Prostate gland (tissue), 2 donors: ENCODE results near the gene AIPL1. TPM values are rescaled to one million over a fixed set of nuclear protein-coding genes. Genes with fewer than 3 reads are reported as not detected.

Source experiments
- DNase-seq: peaks from one replicate; pipeline ENCODE4 v3.0.0-alpha.2; 2019; ENCODE audit warnings: low spot score
- H3K27ac ChIP-seq, 2 donors: fragments of 200-600 bp; sonication (generic); 2 replicates each; pipeline ENCODE4 v1.5.1; 2017 to 2019
- H3K27me3 ChIP-seq: fragments of 200-600 bp; sonication (generic); replicated peaks from 2 replicates; pipeline ENCODE4 v1.5.1; 2019; ENCODE audit not compliant: insufficient read depth
- H3K36me3 ChIP-seq, 2 donors: fragments of 200-600 bp; sonication (generic); 1 replicate in 1 of 2; 2 replicates in 1 of 2; pipeline versions ENCODE4 v1.5.1 to v1.8.1; 2017 to 2019
- H3K4me1 ChIP-seq: fragments of 200-600 bp; sonication (generic); replicated peaks from 2 replicates; pipeline ENCODE4 v1.5.1; 2019
- H3K4me3 ChIP-seq, 2 donors: fragments of 200-600 bp; sonication (generic); 2 replicates each; pipeline ENCODE4 v1.5.1; 2017 to 2019
- H3K9me3 ChIP-seq: fragments of 200-600 bp; sonication (generic); 2 replicates; pipeline ENCODE4 v1.5.1; 2017
- CTCF ChIP-seq, 4 experiments: fragments of 200-600 bp in 2 of 4; fragments of 450-650 bp in 2 of 4; sonication (generic) in 2 of 4; IDR thresholded peaks; 1 replicate in 3 of 4; 2 replicates in 1 of 4; pipeline ENCODE4 v1.5.1; 2016 to 2019; ENCODE audit warnings: antibody characterized with exemption in 4 of 4, mild to moderate bottlenecking in 2 of 4, moderate library complexity in 2 of 4
- POLR2A ChIP-seq: fragments of 450-650 bp; IDR thresholded peaks from one replicate; pipeline ENCODE4 v1.6.1; 2016; ENCODE audit warnings: antibody characterized with exemption, mild to moderate bottlenecking
- POLR2AphosphoS5 ChIP-seq: sonication (generic); formaldehyde crosslinking; IDR thresholded peaks from one replicate; pipeline ENCODE4 v1.6.1; 2017; ENCODE audit warnings: antibody characterized with exemption
- WGBS: methylation state at CpG from one replicate; pipeline ENCODE4 v1.1.5; 2018; 5-methylcytosine and 5-hydroxymethylcytosine counted together
- intact Hi-C: fragments of 100-400 bp; cut with DNase I; formaldehyde crosslinking; loops from one replicate; pipeline ENCODE4 v1.14.2; 2022
- total RNA-seq, 2 donors: library from RNA; depleted of rRNA; stranded (reverse); fragments of >200 nt; gene quantifications; one replicate each; pipeline ENCODE4 v1.1.0, GENCODE V29; 2016

Gene AIPL1
- total RNA-seq, 2 donors from 2014 or later: not detected

GRCh38 chr17:6393351-6393952 lies 41.5 kb downstream of the AIPL1 start:
- Histone ChIP-seq H3K27ac (no peak overlapping the region), H3K4me3 (no peak overlapping the region), H3K4me1 (peaks cover 7% of the 10 kb centered on the region), H3K27me3 (no peaks in the 10 kb centered on the region), H3K9me3 (no peaks in the 10 kb centered on the region), H3K36me3 (no peaks in the 10 kb centered on the region)
- intact Hi-C loops: no loop called here
- no peak for DNase-seq
- TF ChIP-seq POLR2A (no peak), POLR2AphosphoS5 (no peak), CTCF (IDR thresholded peaks at IDR 0.05) (no peak)
- 39% methylated on average over 15 of the region's 15 CpGs for WGBS

DNA sequence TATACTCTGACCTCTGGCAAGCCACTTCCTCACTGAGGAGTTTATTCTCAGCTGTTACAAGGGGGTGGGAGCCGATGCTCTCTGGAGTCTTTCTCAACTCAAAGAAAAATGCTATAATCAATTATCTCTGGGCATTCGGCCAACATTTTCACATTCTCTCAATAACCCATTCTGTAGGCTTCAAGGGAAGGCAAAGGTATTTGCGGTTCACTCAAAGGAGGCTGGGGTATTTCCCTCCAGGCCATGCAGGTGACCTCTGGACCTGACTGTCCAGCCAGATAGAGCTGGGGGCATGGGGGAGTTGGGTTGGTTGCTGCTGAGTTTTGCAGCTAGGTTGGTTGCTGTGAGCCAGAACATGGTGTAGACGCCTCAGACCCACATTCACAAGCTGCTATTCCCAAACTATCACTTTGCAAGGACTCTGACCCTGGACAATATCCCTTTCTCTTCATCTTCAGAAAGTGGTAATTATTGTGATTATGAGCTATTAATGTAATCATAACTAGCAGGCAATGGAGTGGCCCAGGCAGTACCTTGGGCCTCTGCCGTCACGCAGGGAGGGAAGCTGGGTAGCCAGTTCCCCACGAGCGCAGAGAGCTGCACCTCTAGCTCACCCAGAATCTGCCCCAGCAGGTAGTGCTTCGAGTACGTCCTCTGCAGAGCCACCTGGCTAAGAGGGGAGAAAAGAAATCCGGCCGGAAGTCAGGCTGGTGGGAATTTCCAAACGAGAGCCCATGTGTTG lies 42.1 kb downstream of the AIPL1 start:
- H3K9me3 ChIP-seq: no peaks in the 10 kb centered on the region
- H3K4me1 ChIP-seq: peaks cover 7% of the 10 kb centered on the region
- H3K36me3 ChIP-seq: no peaks in the 10 kb centered on the region
- H3K27me3 ChIP-seq: no peaks in the 10 kb centered on the region
- no peak for DNase-seq
- 37% methylated on average over 13 of the region's 13 CpGs for WGBS
- no peak overlapping the region for H3K4me3 ChIP-seq
- H3K27ac ChIP-seq: no peak overlapping the region
- TF ChIP-seq CTCF (IDR thresholded peaks at IDR 0.05): no peak
- no peak for TF ChIP-seq POLR2A
- no peak for TF ChIP-seq POLR2AphosphoS5
- intact Hi-C loops: no loop called here

GRCh38 chr17:6388416-6388815 lies 46.5 kb downstream of the AIPL1 start:
- Histone ChIP-seq H3K36me3 (no peaks in the 10 kb centered on the region), H3K27me3 (no peaks in the 10 kb centered on the region), H3K4me1 (peaks cover 7% of the 10 kb centered on the region), H3K4me3 (no peak overlapping the region), H3K27ac (no peak overlapping the region), H3K9me3 (no peaks in the 10 kb centered on the region)
- WGBS: 87% methylated on average over 11 of the region's 11 CpGs
- intact Hi-C loops: no loop called here
- TF ChIP-seq POLR2AphosphoS5 (no peak), POLR2A (no peak), CTCF (IDR thresholded peaks at IDR 0.05) (no peak)
- no peak for DNase-seq

DNA sequence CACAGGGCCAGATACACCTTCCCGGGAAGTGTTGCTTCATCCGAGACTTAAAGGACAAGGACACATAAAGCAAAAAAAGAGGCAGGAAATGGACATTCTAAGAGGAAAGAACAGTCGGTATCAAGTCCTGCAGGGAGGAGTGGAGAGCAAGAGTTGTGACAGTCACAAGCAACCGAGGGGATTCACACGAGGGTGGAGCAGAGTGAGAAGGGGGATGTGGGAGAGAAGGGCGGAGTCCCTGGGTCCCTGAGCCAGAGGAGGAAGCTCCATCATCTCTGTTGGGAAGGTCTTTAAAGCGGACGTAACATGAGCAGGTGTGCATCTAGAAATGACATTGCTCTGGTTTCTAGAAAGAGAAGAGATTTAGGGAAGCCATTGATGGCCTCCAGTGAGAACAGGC lies 47.1 kb downstream of the AIPL1 start:
- intact Hi-C loops: no loop called here
- H3K27ac ChIP-seq: no peak overlapping the region
- DNase-seq: no peak
- no peak overlapping the region for H3K4me3 ChIP-seq
- no peaks in the 10 kb centered on the region for H3K36me3 ChIP-seq
- WGBS: 54% methylated on average over 8 of the region's 8 CpGs
- no peaks in the 10 kb centered on the region for H3K9me3 ChIP-seq
- peaks cover 3% of the 10 kb centered on the region for H3K4me1 ChIP-seq
- TF ChIP-seq CTCF (IDR thresholded peaks at IDR 0.05) (no peak), POLR2AphosphoS5 (no peak), POLR2A (no peak)
- H3K27me3 ChIP-seq: no peaks in the 10 kb centered on the region

- Histone ChIP-seq H3K4me1 (no peaks in the 10 kb centered on the region), H3K27ac (no peak overlapping the region), H3K4me3 (no peak overlapping the region), H3K27me3 (no peaks in the 10 kb centered on the region), H3K36me3 (no peaks in the 10 kb centered on the region), H3K9me3 (no peaks in the 10 kb centered on the region)
- no peak for TF ChIP-seq CTCF (IDR thresholded peaks at IDR 0.05)
- no peak for TF ChIP-seq POLR2A
- TF ChIP-seq POLR2AphosphoS5: no peak
- WGBS: 82% methylated on average over 4 of the region's 4 CpGs
- intact Hi-C loops: no loop called here
- no peak for DNase-seq
Measured at GRCh38 chr17:6387442-6387841, 47.5 kb downstream of the AIPL1 start.
